Loucy (cell line): Measurements from ENCODE around the gene SCARB1.

Experiments used
- H2AFZ ChIP-seq: fragments of 200-600 bp; sonication (generic); 2 replicates; pipeline ENCODE4 v1.6.0; 2016; ENCODE audit warnings: antibody characterized with exemption, mild to moderate bottlenecking, low read length, moderate library complexity
- H3F3A ChIP-seq: fragments of 200-600 bp; 2 replicates; pipeline ENCODE4 v1.6.0; 2016; ENCODE audit warnings: antibody characterized with exemption, low read depth, mild to moderate bottlenecking
- H3K27me3 ChIP-seq: fragments of 200-600 bp; sonication (generic); 2 replicates; pipeline ENCODE4 v1.6.1; 2014; ENCODE audit warnings: low read length, mild to moderate bottlenecking; ENCODE audit not compliant: insufficient read depth, poor library complexity, severe bottlenecking
- H3K36me3 ChIP-seq: fragments of 200-600 bp; sonication (generic); 2 replicates; pipeline ENCODE4 v1.6.1; 2016; ENCODE audit warnings: low read length; ENCODE audit not compliant: insufficient read depth
- H3K4me1 ChIP-seq: fragments of 200-600 bp; sonication (generic); 2 replicates; pipeline ENCODE4 v1.5.1; 2014; ENCODE audit warnings: low read length, mild to moderate bottlenecking; ENCODE audit not compliant: insufficient read depth, poor library complexity, severe bottlenecking
- H3K4me2 ChIP-seq: fragments of 200-600 bp; sonication (generic); 2 replicates; pipeline ENCODE4 v1.6.0; 2014; ENCODE audit warnings: antibody characterized with exemption, low read length, low read depth, mild to moderate bottlenecking; ENCODE audit not compliant: poor library complexity, severe bottlenecking
- H3K4me3 ChIP-seq: fragments of 200-600 bp; sonication (generic); 2 replicates; pipeline ENCODE4 v1.5.1; 2014; ENCODE audit warnings: low read length, mild to moderate bottlenecking, mixed read lengths; ENCODE audit not compliant: poor library complexity, severe bottlenecking
- H3K79me2 ChIP-seq: fragments of 200-600 bp; sonication (generic); 2 replicates; pipeline ENCODE4 v1.6.1; 2014; ENCODE audit warnings: low read length; ENCODE audit not compliant: insufficient read depth
- H3K9ac ChIP-seq: fragments of 200-600 bp; sonication (generic); 2 replicates; pipeline ENCODE4 v1.6.0; 2014; ENCODE audit warnings: mild to moderate bottlenecking, low read depth, low read length, moderate library complexity; ENCODE audit not compliant: poor library complexity, severe bottlenecking
- H3K9me2 ChIP-seq: fragments of 200-600 bp; sonication (generic); replicated peaks from 2 replicates; pipeline ENCODE4 v1.6.1; 2016; ENCODE audit warnings: low read depth, low read length, mixed read lengths
- H3K9me3 ChIP-seq: fragments of 200-600 bp; sonication (generic); 2 replicates; pipeline ENCODE4 v1.6.1; 2014; ENCODE audit warnings: mild to moderate bottlenecking, antibody characterized with exemption, low read length, low read depth; ENCODE audit not compliant: insufficient read depth
- H4K20me1 ChIP-seq: fragments of 200-600 bp; sonication (generic); 2 replicates; pipeline ENCODE4 v1.6.0; 2014; ENCODE audit warnings: antibody characterized with exemption, low read length, mild to moderate bottlenecking; ENCODE audit not compliant: insufficient read depth, poor library complexity, severe bottlenecking
- EZH2phosphoT487 ChIP-seq: fragments of 200-600 bp; IDR thresholded peaks from 2 replicates; pipeline ENCODE4 v1.6.1; 2018; ENCODE audit warnings: antibody characterized with exemption, mild to moderate bottlenecking, moderate library complexity, borderline replicate concordance
- TF ChIP-seq, protein P1 (sequence below): fragments of 200-600 bp; sonication (generic); conservative IDR thresholded peaks from 2 replicates; pipeline ENCODE4 v1.5.1; 2014; ENCODE audit warnings: mild to moderate bottlenecking, antibody characterized with exemption, low read length

Gene SCARB1

DNA sequence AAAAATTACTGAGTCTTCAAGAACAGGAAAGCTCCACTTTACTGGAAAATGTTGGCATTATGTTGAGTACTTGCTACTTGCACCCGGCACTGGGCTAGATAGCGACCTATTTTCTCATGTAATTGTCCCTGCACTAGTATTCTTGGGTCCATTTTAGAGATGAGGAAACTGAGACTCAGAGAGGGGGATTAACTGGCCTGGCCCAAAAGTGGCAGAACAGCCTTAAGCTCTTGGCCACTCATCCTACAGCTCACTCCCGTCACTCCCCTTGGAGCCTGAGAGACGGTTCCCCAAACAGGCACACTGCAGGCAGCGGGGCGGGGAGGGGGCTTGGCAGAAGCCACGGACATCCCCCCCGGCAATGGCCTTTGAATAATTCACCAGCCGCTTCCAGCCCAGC lies 113.9 kb downstream of the SCARB1 start:
- Histone ChIP-seq H3K9ac (no peak overlapping the region), H3F3A (no peaks in the 10 kb centered on the region), H3K4me1 (peaks cover 2% of the 10 kb centered on the region), H3K79me2 (no peaks in the 10 kb centered on the region), H3K27me3 (no peaks in the 10 kb centered on the region), H3K9me2 (no peaks in the 10 kb centered on the region), H2AFZ (no peak overlapping the region), H3K9me3 (no peaks in the 10 kb centered on the region), H3K36me3 (no peaks in the 10 kb centered on the region), H3K4me2 (no peak overlapping the region), H3K4me3 (no peak overlapping the region), H4K20me1 (no peaks in the 10 kb centered on the region)
- TF ChIP-seq, protein P1, sequence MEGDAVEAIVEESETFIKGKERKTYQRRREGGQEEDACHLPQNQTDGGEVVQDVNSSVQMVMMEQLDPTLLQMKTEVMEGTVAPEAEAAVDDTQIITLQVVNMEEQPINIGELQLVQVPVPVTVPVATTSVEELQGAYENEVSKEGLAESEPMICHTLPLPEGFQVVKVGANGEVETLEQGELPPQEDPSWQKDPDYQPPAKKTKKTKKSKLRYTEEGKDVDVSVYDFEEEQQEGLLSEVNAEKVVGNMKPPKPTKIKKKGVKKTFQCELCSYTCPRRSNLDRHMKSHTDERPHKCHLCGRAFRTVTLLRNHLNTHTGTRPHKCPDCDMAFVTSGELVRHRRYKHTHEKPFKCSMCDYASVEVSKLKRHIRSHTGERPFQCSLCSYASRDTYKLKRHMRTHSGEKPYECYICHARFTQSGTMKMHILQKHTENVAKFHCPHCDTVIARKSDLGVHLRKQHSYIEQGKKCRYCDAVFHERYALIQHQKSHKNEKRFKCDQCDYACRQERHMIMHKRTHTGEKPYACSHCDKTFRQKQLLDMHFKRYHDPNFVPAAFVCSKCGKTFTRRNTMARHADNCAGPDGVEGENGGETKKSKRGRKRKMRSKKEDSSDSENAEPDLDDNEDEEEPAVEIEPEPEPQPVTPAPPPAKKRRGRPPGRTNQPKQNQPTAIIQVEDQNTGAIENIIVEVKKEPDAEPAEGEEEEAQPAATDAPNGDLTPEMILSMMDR, result no peak
- no peak for TF ChIP-seq EZH2phosphoT487

DNA sequence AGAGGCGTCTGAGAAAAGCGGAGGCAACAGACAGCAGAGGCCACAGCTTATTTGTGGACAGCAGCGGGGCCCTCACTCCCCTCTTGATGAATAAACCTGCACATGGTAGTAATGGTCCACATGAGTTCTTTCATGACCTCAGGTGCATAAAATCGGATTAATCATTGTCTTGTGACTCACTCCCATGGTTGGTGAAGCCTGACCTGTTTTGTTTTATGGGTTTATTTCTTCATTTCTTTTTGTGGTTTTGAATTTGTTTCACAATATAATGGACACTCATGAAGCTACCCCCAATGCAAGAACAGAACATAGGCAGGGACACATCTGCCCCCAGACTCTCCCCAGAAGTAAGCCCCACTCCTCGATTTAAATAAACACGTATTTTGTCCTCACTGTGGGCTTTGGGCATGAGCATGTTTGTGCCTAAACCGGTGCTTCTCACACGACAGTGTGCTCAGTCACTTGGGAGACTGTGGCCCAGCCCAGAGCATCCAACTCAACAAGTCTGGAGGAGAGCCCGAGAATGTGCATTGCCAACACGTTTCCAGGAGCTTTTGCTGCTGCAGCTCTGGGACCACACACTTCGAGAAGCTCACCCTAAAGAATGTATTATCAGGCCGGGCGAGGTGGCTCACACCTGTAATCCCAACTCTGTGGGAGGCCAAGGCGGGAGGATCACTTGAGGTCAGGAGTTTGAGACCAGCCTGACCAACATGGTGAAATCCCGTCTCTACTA lies 116.1 kb downstream of the SCARB1 start:
- no peaks in the 10 kb centered on the region for H3K27me3 ChIP-seq
- H3K4me3 ChIP-seq, result no peak overlapping the region
- no peaks in the 10 kb centered on the region for H3K36me3 ChIP-seq
- no peak overlapping the region for H3K9ac ChIP-seq
- H3K9me3 ChIP-seq, result no peaks in the 10 kb centered on the region
- no peak overlapping the region for H2AFZ ChIP-seq
- H3K4me2 ChIP-seq, result no peak overlapping the region
- no peaks in the 10 kb centered on the region for H3K4me1 ChIP-seq
- no peaks in the 10 kb centered on the region for H3K9me2 ChIP-seq
- H3K79me2 ChIP-seq, result no peaks in the 10 kb centered on the region
- TF ChIP-seq, protein P1, result no peak
- no peak for TF ChIP-seq EZH2phosphoT487
- no peaks in the 10 kb centered on the region for H3F3A ChIP-seq
- no peaks in the 10 kb centered on the region for H4K20me1 ChIP-seq

DNA sequence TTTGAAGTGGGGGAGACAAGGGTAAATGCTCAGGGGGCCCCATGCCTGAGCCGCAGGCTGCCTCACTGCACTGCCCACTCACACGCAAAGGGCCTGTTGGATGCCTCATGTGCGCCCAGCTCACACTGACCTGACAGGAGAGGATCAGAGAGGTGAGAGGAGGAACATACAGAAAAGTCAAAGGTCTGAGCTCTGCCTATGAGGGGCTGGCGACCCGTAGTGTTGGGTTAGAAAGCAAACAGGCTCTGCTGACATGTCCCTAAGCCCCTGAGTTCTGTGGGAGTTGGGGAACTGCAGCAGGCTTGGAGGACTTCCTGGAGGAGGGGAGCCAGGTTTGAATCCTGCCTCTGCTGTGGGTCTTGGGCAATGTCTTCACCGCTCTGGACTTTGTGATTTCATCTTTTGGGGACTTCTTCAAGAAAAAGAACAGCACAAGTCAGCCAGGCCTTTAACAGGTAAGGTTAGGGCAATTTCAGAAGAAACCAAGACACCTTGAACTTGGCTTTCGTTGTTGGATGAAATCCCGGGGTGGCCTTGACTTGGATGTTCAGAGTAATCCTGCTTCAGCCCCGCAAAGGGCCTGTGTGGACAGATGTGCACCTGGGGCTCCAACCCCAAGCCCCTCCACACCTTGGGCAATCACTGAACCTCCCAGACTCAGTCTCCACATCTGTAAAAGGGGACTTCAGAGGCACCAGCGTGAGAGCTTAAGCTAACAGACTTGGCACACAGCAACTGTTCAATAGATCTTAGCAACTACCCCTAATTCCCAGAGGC lies 116.8 kb downstream of the SCARB1 start:
- no peak overlapping the region for H2AFZ ChIP-seq
- H3K9ac ChIP-seq, result no peak overlapping the region
- TF ChIP-seq, protein P1, result no peak
- TF ChIP-seq EZH2phosphoT487, result no peak
- H3K27me3 ChIP-seq, result no peaks in the 10 kb centered on the region
- no peaks in the 10 kb centered on the region for H4K20me1 ChIP-seq
- H3K9me2 ChIP-seq, result no peaks in the 10 kb centered on the region
- H3K4me3 ChIP-seq, result no peak overlapping the region
- no peaks in the 10 kb centered on the region for H3K36me3 ChIP-seq
- H3K4me2 ChIP-seq, result no peak overlapping the region
- no peaks in the 10 kb centered on the region for H3K9me3 ChIP-seq
- no peaks in the 10 kb centered on the region for H3K4me1 ChIP-seq
- no peaks in the 10 kb centered on the region for H3F3A ChIP-seq
- H3K79me2 ChIP-seq, result no peaks in the 10 kb centered on the region
